DOHH2 (cell line): ENCODE measurements around the gene CRABP1.

ENCODE experiments used
- CTCF ChIP-seq: fragments of 200-600 bp; sonication (generic); IDR thresholded peaks from one replicate; pipeline ENCODE4 v1.5.1; 2014; ENCODE audit warnings: antibody characterized with exemption, mild to moderate bottlenecking, low read depth, low read length; ENCODE audit not compliant: poor library complexity, severe bottlenecking
- EZH2phosphoT487 ChIP-seq: fragments of 200-600 bp; sonication (generic); IDR thresholded peaks from 2 replicates; pipeline ENCODE4 v1.6.1; 2017; ENCODE audit warnings: borderline replicate concordance, mild to moderate bottlenecking, antibody characterized with exemption, low read length, moderate library complexity, mixed read lengths

DNA sequence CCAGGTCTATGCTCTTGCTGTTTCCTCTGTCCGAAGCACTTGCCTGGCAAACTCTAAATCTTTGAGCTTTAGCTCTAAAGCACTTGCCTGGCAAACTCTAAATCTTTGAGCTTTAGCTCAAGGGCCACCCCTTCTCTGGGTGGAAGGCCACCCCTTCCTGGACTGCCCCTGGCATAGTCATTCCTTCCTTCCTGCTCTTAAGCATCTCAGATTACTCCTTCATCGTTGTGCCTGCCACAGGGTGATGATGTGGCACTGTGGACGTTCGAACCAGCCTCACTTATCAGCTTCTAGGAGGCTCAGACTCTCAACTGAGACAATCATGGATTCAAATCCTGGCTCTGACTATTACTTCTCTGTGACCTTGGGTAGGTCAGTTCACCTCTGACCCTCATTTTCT lies 10.5 kb upstream of the CRABP1 start:
- TF ChIP-seq CTCF (no peak), EZH2phosphoT487 (no peak)
